ENCODE data around the gene KCNK17. TPM values are rescaled to one million over a fixed set of nuclear protein-coding genes. Genes with fewer than 3 reads are reported as not detected.

KCNK17 gene
- total RNA-seq, 1 experiment from 2014 or later: not detected

GRCh38 chr6:39263303-39264037 lies 50.7 kb downstream of the KCNK17 start:
- no peaks in the 10 kb centered on the region for H3K36me3 ChIP-seq (ENCODE audit: control insufficient read depth, insufficient read depth, low read length)
- DNase-seq: no peak
- TF ChIP-seq CTCF (IDR thresholded peaks at IDR 0.05; ENCODE audit: insufficient read depth in 1 of 2, low read depth in 1 of 2, low read length in 1 of 2, severe bottlenecking in 1 of 2, unreplicated experiment in 1 of 2): no peak
- no TSS peak for BruUV-seq (replicated peaks)
- Mint-ChIP-seq H3K36me3 (ENCODE audit: insufficient read depth, unreplicated experiment) (peaks cover 4% of the 10 kb centered on the region), H3K4me3 (ENCODE audit: unreplicated experiment) (no peak overlapping the region), H3K4me1 (ENCODE audit: low read depth, unreplicated experiment) (peaks cover 20% of the 10 kb centered on the region), H3K9me3 (ENCODE audit: unreplicated experiment) (no peaks in the 10 kb centered on the region), H3K27ac (ENCODE audit: unreplicated experiment) (no peak overlapping the region), H3K27me3 (ENCODE audit: insufficient read depth, unreplicated experiment) (no peaks in the 10 kb centered on the region)
- peaks cover 29% of the 10 kb centered on the region for H3K4me1 ChIP-seq
- intact Hi-C loops (cut with micrococcal nuclease; ENCODE audit: unreplicated experiment): no loop called here
- CTCF ChIA-PET: no interaction called here
- H3K9me3 ChIP-seq: no peaks in the 10 kb centered on the region
- no peaks in the 10 kb centered on the region for H3K27me3 ChIP-seq (replicated peaks; ENCODE audit: control insufficient read depth, insufficient read depth, low read length)
- POLR2A ChIA-PET: no interaction called here
- no peak overlapping the region for H3K4me3 ChIP-seq (ENCODE audit: low read depth, low read length)

GRCh38 chr6:39261751-39262150 lies 52.5 kb downstream of the KCNK17 start:
- ChIA-PET CTCF (interaction anchor here (0.5 kb wide), 1 partner anchor 45 kb away, joined by 12 read pairs; no protein-coding TSS in a partner anchor), POLR2A (no interaction called here)
- Histone ChIP-seq H3K9me3 (no peaks in the 10 kb centered on the region), H3K36me3 (ENCODE audit: control insufficient read depth, insufficient read depth, low read length) (no peaks in the 10 kb centered on the region), H3K27me3 (replicated peaks; ENCODE audit: control insufficient read depth, insufficient read depth, low read length) (no peaks in the 10 kb centered on the region), H3K4me1 (peaks cover 14% of the 10 kb centered on the region), H3K4me3 (ENCODE audit: low read depth, low read length) (no peak overlapping the region)
- DNase-seq: no peak
- TF ChIP-seq CTCF (IDR thresholded peaks at IDR 0.05; ENCODE audit: insufficient read depth in 1 of 2, low read depth in 1 of 2, low read length in 1 of 2, severe bottlenecking in 1 of 2, unreplicated experiment in 1 of 2): no peak
- intact Hi-C loops (cut with micrococcal nuclease; ENCODE audit: unreplicated experiment): no loop called here
- Mint-ChIP-seq H3K9me3 (ENCODE audit: unreplicated experiment) (no peaks in the 10 kb centered on the region), H3K4me1 (ENCODE audit: low read depth, unreplicated experiment) (peaks cover 6% of the 10 kb centered on the region), H3K36me3 (ENCODE audit: insufficient read depth, unreplicated experiment) (no peaks in the 10 kb centered on the region), H3K4me3 (ENCODE audit: unreplicated experiment) (no peak overlapping the region), H3K27ac (ENCODE audit: unreplicated experiment) (no peak overlapping the region), H3K27me3 (ENCODE audit: insufficient read depth, unreplicated experiment) (no peaks in the 10 kb centered on the region)
- no TSS peak for BruUV-seq (replicated peaks)

- no peaks in the 10 kb centered on the region for H3K9me3 Mint-ChIP-seq (ENCODE audit: unreplicated experiment)
- no peak overlapping the region for H3K27ac Mint-ChIP-seq (ENCODE audit: unreplicated experiment)
- BruUV-seq (replicated peaks): no TSS peak
- Histone ChIP-seq H3K27me3 (replicated peaks; ENCODE audit: control insufficient read depth, insufficient read depth, low read length) (no peaks in the 10 kb centered on the region), H3K4me3 (ENCODE audit: low read depth, low read length) (no peak overlapping the region), H3K9me3 (no peaks in the 10 kb centered on the region), H3K4me1 (peaks cover 6% of the 10 kb centered on the region; the same call in 1 of the 2 replicates), H3K36me3 (ENCODE audit: control insufficient read depth, insufficient read depth, low read length) (no peaks in the 10 kb centered on the region)
- H3K36me3 Mint-ChIP-seq (ENCODE audit: insufficient read depth, unreplicated experiment): no peaks in the 10 kb centered on the region
- H3K4me3 Mint-ChIP-seq (ENCODE audit: unreplicated experiment): no peak overlapping the region
- no peaks in the 10 kb centered on the region for H3K4me1 Mint-ChIP-seq (ENCODE audit: low read depth, unreplicated experiment)
- DNase-seq: no peak
- POLR2A ChIA-PET: no interaction called here
- TF ChIP-seq CTCF (IDR thresholded peaks at IDR 0.05; ENCODE audit: insufficient read depth in 1 of 2, low read depth in 1 of 2, low read length in 1 of 2, severe bottlenecking in 1 of 2, unreplicated experiment in 1 of 2): no peak
- H3K27me3 Mint-ChIP-seq (ENCODE audit: insufficient read depth, unreplicated experiment): no peaks in the 10 kb centered on the region
- intact Hi-C loops (cut with micrococcal nuclease; ENCODE audit: unreplicated experiment): no loop called here
- CTCF ChIA-PET: interaction anchor here (0.5 kb wide), 1 partner anchor 44 kb away, joined by 12 read pairs; no protein-coding TSS in a partner anchor
These were observed 53.3 kb downstream of the KCNK17 start for GRCh38 chr6:39260953-39261352.

Data from Caco-2 (cell line).